H9 (cell line): ENCODE results near the gene INPP4A. TPM values are rescaled to one million over a fixed set of nuclear protein-coding genes. Genes with fewer than 3 reads are reported as not detected.

Source experiments
- DNase-seq: peaks from one replicate; pipeline ENCODE4 v3.0.0-alpha.2; 2017
- H2AFZ ChIP-seq: one replicate; pipeline ENCODE4 v1.6.1; 2013; ENCODE audit warnings: mild to moderate bottlenecking, low read length, control low read depth, moderate library complexity
- H2AK5ac ChIP-seq: 2 replicates; pipeline ENCODE4 v1.6.1; 2013; ENCODE audit warnings: low read length, control low read depth, mixed read lengths; ENCODE audit not compliant: insufficient read length
- H2BK120ac ChIP-seq: one replicate; pipeline ENCODE4 v1.6.1; 2013; ENCODE audit warnings: low read depth, mild to moderate bottlenecking, low read length, control low read depth, inconsistent platforms; ENCODE audit not compliant: poor library complexity, severe bottlenecking
- H2BK12ac ChIP-seq: 2 replicates; pipeline ENCODE4 v1.6.1; 2013; ENCODE audit warnings: low read length, control low read depth, mixed read lengths, low read depth; ENCODE audit not compliant: insufficient read length
- H2BK15ac ChIP-seq: 2 replicates; pipeline ENCODE4 v1.6.1; 2013; ENCODE audit warnings: low read depth, low read length, control low read depth
- H2BK20ac ChIP-seq: one replicate; pipeline ENCODE4 v1.6.1; 2013; ENCODE audit warnings: low read depth, mild to moderate bottlenecking, low read length, control low read depth, inconsistent platforms; ENCODE audit not compliant: poor library complexity, severe bottlenecking
- H2BK5ac ChIP-seq: 2 replicates; pipeline ENCODE4 v1.6.1; 2013; ENCODE audit warnings: low read length, control low read depth, mixed read lengths; ENCODE audit not compliant: insufficient read length
- H3K14ac ChIP-seq: 2 replicates; pipeline ENCODE4 v1.6.1; 2013; ENCODE audit warnings: low read length, control low read depth; ENCODE audit not compliant: insufficient read depth
- H3K18ac ChIP-seq: 2 replicates; pipeline ENCODE4 v1.6.1; 2013; ENCODE audit warnings: low read depth, mild to moderate bottlenecking, mixed read lengths, low read length, control low read depth; ENCODE audit not compliant: insufficient read length
- H3K23ac ChIP-seq: 2 replicates; pipeline ENCODE4 v1.6.1; 2013; ENCODE audit warnings: low read length, control low read depth, mixed read lengths, low read depth; ENCODE audit not compliant: insufficient read length
- H3K23me2 ChIP-seq: 2 replicates; pipeline ENCODE4 v1.6.1; 2013; ENCODE audit warnings: low read depth, mild to moderate bottlenecking, mixed read lengths, low read length, control low read depth; ENCODE audit not compliant: insufficient read length, poor library complexity, severe bottlenecking
- H3K27ac ChIP-seq: 2 replicates; pipeline ENCODE4 v1.5.1; 2013; ENCODE audit warnings: low read length, control low read depth, mixed read lengths, low read depth; ENCODE audit not compliant: insufficient read length
- H3K27me3 ChIP-seq: 2 replicates; pipeline ENCODE4 v1.6.1; 2013; ENCODE audit warnings: low read length, control low read depth, inconsistent platforms; ENCODE audit not compliant: insufficient read depth
- H3K4ac ChIP-seq: 2 replicates; pipeline ENCODE4 v1.6.1; 2013; ENCODE audit warnings: low read depth, mild to moderate bottlenecking, control low read depth, inconsistent platforms, low read length, moderate library complexity
- H3K4me1 ChIP-seq: 2 replicates; pipeline ENCODE4 v1.6.1; 2013; ENCODE audit warnings: low read length, control low read depth, inconsistent platforms; ENCODE audit not compliant: insufficient read depth
- H3K4me2 ChIP-seq: 2 replicates; pipeline ENCODE4 v1.6.1; 2013; ENCODE audit warnings: low read length, control low read depth, mixed read lengths; ENCODE audit not compliant: insufficient read length, insufficient read depth
- H3K56ac ChIP-seq: 2 replicates; pipeline ENCODE4 v1.6.1; 2013; ENCODE audit warnings: low read depth, mild to moderate bottlenecking, mixed read lengths, low read length, control low read depth; ENCODE audit not compliant: insufficient read length
- H3K79me1 ChIP-seq: 2 replicates; pipeline ENCODE4 v1.6.1; 2013; ENCODE audit warnings: low read depth, mild to moderate bottlenecking, moderate library complexity, low read length, control low read depth, inconsistent platforms; ENCODE audit not compliant: insufficient read depth, poor library complexity, severe bottlenecking
- H3K79me2 ChIP-seq: 2 replicates; pipeline ENCODE4 v1.6.1; 2013; ENCODE audit warnings: low read length, control low read depth, inconsistent platforms; ENCODE audit not compliant: insufficient read depth
- H3K9ac ChIP-seq: 2 replicates; pipeline ENCODE4 v1.6.1; 2013; ENCODE audit warnings: low read length, control low read depth, mixed read lengths; ENCODE audit not compliant: insufficient read length; ENCODE audit errors: extremely low read depth
- H3K9me3 ChIP-seq: one replicate; pipeline ENCODE4 v1.6.1; 2013; ENCODE audit warnings: low read depth, low read length, inconsistent platforms; ENCODE audit not compliant: control insufficient read depth
- H3T11ph ChIP-seq: one replicate; pipeline ENCODE4 v1.6.1; 2013; ENCODE audit warnings: mild to moderate bottlenecking, low read length, control low read depth, inconsistent platforms
- H4K20me1 ChIP-seq: one replicate; pipeline ENCODE4 v1.6.1; 2013; ENCODE audit not compliant: control insufficient read depth, insufficient read length, insufficient read depth
- H4K5ac ChIP-seq: 2 replicates; pipeline ENCODE4 v1.6.1; 2013; ENCODE audit warnings: low read depth, mild to moderate bottlenecking, mixed read lengths, low read length, control low read depth; ENCODE audit not compliant: insufficient read length
- H4K8ac ChIP-seq: replicated peaks from 2 replicates; pipeline ENCODE4 v1.6.1; 2013; ENCODE audit warnings: low read length, control low read depth, mixed read lengths, low read depth; ENCODE audit not compliant: insufficient read length
- H4K91ac ChIP-seq: 2 replicates; pipeline ENCODE4 v1.6.1; 2013; ENCODE audit warnings: low read depth, mild to moderate bottlenecking, moderate library complexity, mixed read lengths, low read length, control low read depth; ENCODE audit not compliant: insufficient read length
- H3K27ac Mint-ChIP-seq, 3 experiments: 2 replicates in 2 of 3; 3 replicates in 1 of 3; pipeline ENCODE4 v1.8.0; 2020 to 2021; ENCODE audit warnings: mixed read lengths in 3 of 3, mild to moderate bottlenecking in 1 of 3, moderate library complexity in 1 of 3
- H3K27me3 Mint-ChIP-seq: 2 replicates; pipeline ENCODE4 v1.8.0; 2021; ENCODE audit warnings: low read depth, mild to moderate bottlenecking, moderate library complexity, mixed read lengths
- H3K36me3 Mint-ChIP-seq, 3 experiments: 2 replicates in 2 of 3; 3 replicates in 1 of 3; pipeline ENCODE4 v1.8.0; 2020 to 2021; ENCODE audit warnings: low read depth in 3 of 3, mixed read lengths in 3 of 3; ENCODE audit not compliant: insufficient read depth in 1 of 3
- H3K4me1 Mint-ChIP-seq, 2 experiments: 2 replicates each; pipeline ENCODE4 v1.8.0; 2020; ENCODE audit warnings: mixed read lengths in 2 of 2
- H3K4me3 Mint-ChIP-seq, 2 experiments: 2 replicates in 1 of 2; 3 replicates in 1 of 2; pipeline ENCODE4 v1.8.0; 2020 to 2021; ENCODE audit warnings: mild to moderate bottlenecking in 2 of 2, mixed read lengths in 2 of 2, moderate library complexity in 1 of 2
- H3K9me3 Mint-ChIP-seq, 2 experiments: 2 replicates in 1 of 2; 3 replicates in 1 of 2; pipeline ENCODE4 v1.8.0; 2020; ENCODE audit warnings: mild to moderate bottlenecking in 2 of 2, mixed read lengths in 2 of 2, moderate library complexity in 1 of 2
- WGBS: extraction: QIAGEN DNeasy Blood & Tissue Kit; methylation state at CpG from one replicate; pipeline ENCODE4 v1.1.7; 2013; ENCODE audit warnings: missing lambda C conversion rate, low lambda C conversion rate, mixed read lengths; ENCODE audit not compliant: insufficient read length; ENCODE audit errors: extremely low coverage; 5-methylcytosine and 5-hydroxymethylcytosine counted together
- total RNA-seq: library from RNA; stranded (reverse); gene quantifications from 2 replicates; pipeline ENCODE4 v1.2.1, GENCODE V29; 2021
- TF ChIP-seq, protein P1 (sequence below): fragments of 200-600 bp; sonication (generic); conservative IDR thresholded peaks from 3 replicates; pipeline ENCODE4 v1.8.0; 2021; ENCODE audit warnings: antibody characterized with exemption, mild to moderate bottlenecking

INPP4A gene
- total RNA-seq, 1 experiment from 2014 or later: 55.2 TPM

DNA sequence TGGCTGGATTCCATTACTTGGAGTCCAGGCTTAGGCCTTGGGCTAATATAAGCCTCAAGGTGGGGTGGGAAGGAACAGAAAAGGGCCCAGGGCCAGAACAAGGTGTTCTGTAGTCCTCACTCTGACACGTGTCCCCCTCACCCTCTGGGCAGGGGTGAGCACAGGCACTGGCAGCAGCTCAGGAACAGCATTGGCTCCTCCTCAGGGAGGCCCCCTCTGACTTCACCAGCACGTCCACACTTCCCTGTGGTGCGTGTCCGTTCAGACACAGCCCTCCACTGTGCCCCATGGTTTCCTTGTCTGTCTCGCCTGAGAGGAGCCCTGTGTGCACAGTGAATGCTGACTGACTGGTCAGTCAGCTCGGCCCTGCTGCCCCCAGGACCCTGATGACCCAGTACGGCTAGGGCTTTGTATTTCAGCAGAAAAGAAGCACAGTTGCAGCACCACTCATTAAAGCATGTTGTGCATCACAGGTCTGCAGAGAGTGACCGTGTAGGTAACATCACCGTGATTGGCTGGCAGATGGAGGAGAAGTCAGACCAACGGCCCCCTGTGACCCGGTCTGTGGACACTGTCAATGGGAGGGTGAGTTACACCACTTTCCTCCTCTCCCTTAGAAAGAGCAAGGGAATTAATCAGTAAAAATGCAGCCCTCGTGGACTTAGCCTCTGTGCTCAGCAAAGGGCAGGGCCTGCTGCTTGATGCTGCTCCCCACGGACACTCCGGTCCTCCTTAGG, 92.9 kb downstream of the INPP4A start:
- H4K91ac ChIP-seq: no peak overlapping the region
- TF ChIP-seq, protein P1, sequence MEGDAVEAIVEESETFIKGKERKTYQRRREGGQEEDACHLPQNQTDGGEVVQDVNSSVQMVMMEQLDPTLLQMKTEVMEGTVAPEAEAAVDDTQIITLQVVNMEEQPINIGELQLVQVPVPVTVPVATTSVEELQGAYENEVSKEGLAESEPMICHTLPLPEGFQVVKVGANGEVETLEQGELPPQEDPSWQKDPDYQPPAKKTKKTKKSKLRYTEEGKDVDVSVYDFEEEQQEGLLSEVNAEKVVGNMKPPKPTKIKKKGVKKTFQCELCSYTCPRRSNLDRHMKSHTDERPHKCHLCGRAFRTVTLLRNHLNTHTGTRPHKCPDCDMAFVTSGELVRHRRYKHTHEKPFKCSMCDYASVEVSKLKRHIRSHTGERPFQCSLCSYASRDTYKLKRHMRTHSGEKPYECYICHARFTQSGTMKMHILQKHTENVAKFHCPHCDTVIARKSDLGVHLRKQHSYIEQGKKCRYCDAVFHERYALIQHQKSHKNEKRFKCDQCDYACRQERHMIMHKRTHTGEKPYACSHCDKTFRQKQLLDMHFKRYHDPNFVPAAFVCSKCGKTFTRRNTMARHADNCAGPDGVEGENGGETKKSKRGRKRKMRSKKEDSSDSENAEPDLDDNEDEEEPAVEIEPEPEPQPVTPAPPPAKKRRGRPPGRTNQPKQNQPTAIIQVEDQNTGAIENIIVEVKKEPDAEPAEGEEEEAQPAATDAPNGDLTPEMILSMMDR: no peak
- no peaks in the 10 kb centered on the region for H3K79me2 ChIP-seq
- Mint-ChIP-seq H3K4me1 (no peaks in the 10 kb centered on the region), H3K36me3 (peaks cover 30 to 68% (median 48%) of the 10 kb centered on the region in 3 experiments), H3K27ac (peak overlapping the region in 1 of 3 experiments; percentile 78; a peak in 2 of 7 replicates), H3K9me3 (no peaks in the 10 kb centered on the region), H3K4me3 (no peak overlapping the region), H3K27me3 (no peaks in the 10 kb centered on the region)
- no CpG with 5 or more reads among the region's 14 CpGs for WGBS
- H2BK12ac ChIP-seq: no peak overlapping the region
- no peak overlapping the region for H3K18ac ChIP-seq
- no peak overlapping the region for H3K27ac ChIP-seq
- no peak overlapping the region for H3K23ac ChIP-seq
- H4K8ac ChIP-seq: no peak overlapping the region
- no peaks in the 10 kb centered on the region for H3K23me2 ChIP-seq
- H3K4me1 ChIP-seq: no peaks in the 10 kb centered on the region
- H4K20me1 ChIP-seq: no peaks in the 10 kb centered on the region
- H3K9ac ChIP-seq: no peak overlapping the region
- H4K5ac ChIP-seq: no peak overlapping the region
- no peak overlapping the region for H2BK5ac ChIP-seq
- no peak overlapping the region for H2BK120ac ChIP-seq
- no peaks in the 10 kb centered on the region for H3K27me3 ChIP-seq
- H2BK15ac ChIP-seq: no peak overlapping the region
- no peaks in the 10 kb centered on the region for H3K79me1 ChIP-seq
- no peak for DNase-seq
- no peak overlapping the region for H3T11ph ChIP-seq
- H3K4ac ChIP-seq: no peak overlapping the region
- H3K14ac ChIP-seq: no peak overlapping the region
- no peak overlapping the region for H2AK5ac ChIP-seq
- H2BK20ac ChIP-seq: no peak overlapping the region
- H3K9me3 ChIP-seq: no peaks in the 10 kb centered on the region
- no peak overlapping the region for H2AFZ ChIP-seq
- no peak overlapping the region for H3K4me2 ChIP-seq
- H3K56ac ChIP-seq: no peak overlapping the region
